ENCODE measurements around the gene MTHFD1. TPM values are rescaled to one million over a fixed set of nuclear protein-coding genes. Genes with fewer than 3 reads are reported as not detected.
"Not testable (repeated sequence)": the region's sequence is repeated elsewhere in the genome, so short reads cannot be mapped to it uniquely, and the experiment has no call there.

Gene MTHFD1
- polyA plus RNA-seq, 2 of the 4 experiments (the other 2 are of a cell fraction), result 105 to 159 TPM

- no peak for ATAC-seq
- H3K4me3 ChIP-seq, result no peak overlapping the region
- POLR2A ChIA-PET, result no interaction called here
Observed at GRCh38 chr14:64391986-64392385, 3.8 kb downstream of the MTHFD1 start.

GRCh38 chr14:64393189-64393726 is 5.1 kb downstream of the MTHFD1 start:
- ATAC-seq; DNase-seq (ENCODE audit: low read depth in 1 of 2, low spot score in 1 of 2); H3K4me3 ChIP-seq; POLR2A ChIA-PET; H3K9me3 ChIP-seq; H3K4me1 ChIP-seq; FAIRE-seq; H3K27ac ChIP-seq; H3K4me2 ChIP-seq: not testable (repeated sequence)
- WGBS (ENCODE audit: missing lambda C conversion rate), result 95% methylated on average over 3 of the region's 3 CpGs
- CTCF ChIA-PET, result interaction anchor here (0.5 to 1.0 kb wide), 5 partner anchors 8 to 752 kb away, joined by 3 read pairs; no protein-coding TSS in a partner anchor

More at GRCh38 chr14:64391986-64392385, 3.8 kb downstream of the MTHFD1 start:
- H3K4me1 ChIP-seq, result peaks cover 8% of the 10 kb centered on the region; the same call in 2 of the 3 replicates
- CTCF ChIA-PET, result interaction anchor here (1.0 to 2.5 kb wide), 3 partner anchors 23 to 500 kb away, joined by 3 to 9 read pairs (median 3); no protein-coding TSS in a partner anchor
- WGBS (ENCODE audit: missing lambda C conversion rate), result 86% methylated on average over 2 of the region's 2 CpGs
- H3K9me3 ChIP-seq, result no peaks in the 10 kb centered on the region
- no peak overlapping the region for H3K4me2 ChIP-seq
- H3K27ac ChIP-seq, result no peak overlapping the region
- DNase-seq (ENCODE audit: low read depth in 1 of 2, low spot score in 1 of 2) (no peak), FAIRE-seq (no peak)
- no peak for TF ChIP-seq POLR2A (IDR thresholded peaks at IDR 0.05; ENCODE audit: low read length)
- no peak for TF ChIP-seq RCOR1 (IDR thresholded peaks at IDR 0.05; ENCODE audit: low read depth, low read length)
- no peak for TF ChIP-seq CHD4 (IDR thresholded peaks at IDR 0.05; ENCODE audit: borderline replicate concordance)
- no peak for TF ChIP-seq HMGXB4 (CRISPR knock-in tag; IDR thresholded peaks at IDR 0.05; ENCODE audit: borderline replicate concordance)
- TF ChIP-seq EP300 (IDR thresholded peaks at IDR 0.05), result no peak
- TF ChIP-seq ESRRA (IDR thresholded peaks at IDR 0.05; ENCODE audit: borderline replicate concordance, low read length), result no peak
- TF ChIP-seq CBX8 (IDR thresholded peaks at IDR 0.05), result no peak
- no peak for TF ChIP-seq SREBF2 (IDR thresholded peaks at IDR 0.05)
- TF ChIP-seq RNF2 (IDR thresholded peaks at IDR 0.05; ENCODE audit: borderline replicate concordance, low read depth), result no peak
- TF ChIP-seq HDAC2 (IDR thresholded peaks at IDR 0.05), result no peak
- no peak for TF ChIP-seq BCL3 (IDR thresholded peaks at IDR 0.05)
- TF ChIP-seq TP53 (CRISPR knock-in tag; IDR thresholded peaks at IDR 0.05), result no peak
- TF ChIP-seq POLR2AphosphoS2 (conservative IDR thresholded peaks at IDR 0.05; ENCODE audit: low read length), result no peak
- no peak for TF ChIP-seq PHF8 (IDR thresholded peaks at IDR 0.05; ENCODE audit: borderline replicate concordance, low read depth)
- no peak for TF ChIP-seq HEYL (CRISPR knock-in tag; IDR thresholded peaks at IDR 0.05)
- TF ChIP-seq, protein P1, sequence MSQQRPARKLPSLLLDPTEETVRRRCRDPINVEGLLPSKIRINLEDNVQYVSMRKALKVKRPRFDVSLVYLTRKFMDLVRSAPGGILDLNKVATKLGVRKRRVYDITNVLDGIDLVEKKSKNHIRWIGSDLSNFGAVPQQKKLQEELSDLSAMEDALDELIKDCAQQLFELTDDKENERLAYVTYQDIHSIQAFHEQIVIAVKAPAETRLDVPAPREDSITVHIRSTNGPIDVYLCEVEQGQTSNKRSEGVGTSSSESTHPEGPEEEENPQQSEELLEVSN (IDR thresholded peaks at IDR 0.05; ENCODE audit: borderline replicate concordance, low read depth), result no peak
- no peak for TF ChIP-seq MYC (IDR thresholded peaks at IDR 0.05; ENCODE audit: borderline replicate concordance, low read length)

- Histone ChIP-seq H3K4me2 (no peak overlapping the region), H3K4me3 (no peak overlapping the region), H3K4me1 (peaks cover 7% of the 10 kb centered on the region; the same call in 2 of the 3 replicates), H3K27ac (no peak overlapping the region), H3K9me3 (no peaks in the 10 kb centered on the region)
- FAIRE-seq (no peak), DNase-seq (ENCODE audit: low read depth in 1 of 2, low spot score in 1 of 2) (no peak), ATAC-seq (no peak)
- POLR2A ChIA-PET, result no interaction called here
- no peak for TF ChIP-seq SREBF2 (IDR thresholded peaks at IDR 0.05)
- no peak for TF ChIP-seq NR3C1 (IDR thresholded peaks at IDR 0.05)
- TF ChIP-seq ZFP36 (IDR thresholded peaks at IDR 0.05; ENCODE audit: borderline replicate concordance, partially characterized antibody), result no peak
- no peak for TF ChIP-seq RAD21 (conservative IDR thresholded peaks at IDR 0.05 in 1 of 2, IDR thresholded peaks at IDR 0.05 in 1 of 2)
- TF ChIP-seq POLR2A (IDR thresholded peaks at IDR 0.05; ENCODE audit: low read length), result no peak
- TF ChIP-seq TFCP2L1 (CRISPR knock-in tag; IDR thresholded peaks at IDR 0.05), result no peak
- no peak for TF ChIP-seq HDAC2 (IDR thresholded peaks at IDR 0.05)
- no peak for TF ChIP-seq MAFK (IDR thresholded peaks at IDR 0.05; ENCODE audit: partially characterized antibody)
- no peak for TF ChIP-seq ZC3H11A (IDR thresholded peaks at IDR 0.05)
- TF ChIP-seq, protein P1 (IDR thresholded peaks at IDR 0.05; ENCODE audit: borderline replicate concordance, low read depth), result no peak
- CTCF ChIA-PET, result no interaction called here
- WGBS (ENCODE audit: missing lambda C conversion rate), result 98% methylated on average over 2 of the region's 2 CpGs
Observed at GRCh38 chr14:64394423-64394822, 6.3 kb downstream of the MTHFD1 start.

Measured in A549 (cell line).